ENCODE measurements around the gene TGFBR1.
"Not testable (repeated sequence)": the region's sequence is repeated elsewhere in the genome, so short reads cannot be mapped to it uniquely, and the experiment has no call there.

TGFBR1 gene

GRCh38 chr9:99182356-99182755 is 77.4 kb downstream of the TGFBR1 start:
- FAIRE-seq, result no peak
- DNase-seq (ENCODE audit: extremely low spot score, insufficient read length, low read depth), result no peak

GRCh38 chr9:99183616-99184015 is 78.7 kb downstream of the TGFBR1 start:
- DNase-seq (ENCODE audit: extremely low spot score, insufficient read length, low read depth), result no peak
- FAIRE-seq, result no peak

GRCh38 chr9:99184110-99184474 is 79.2 kb downstream of the TGFBR1 start:
- FAIRE-seq, result no peak

GRCh38 chr9:99184475-99185347 is 79.8 kb downstream of the TGFBR1 start:
- peak; percentile 93 for FAIRE-seq
- DNase-seq (ENCODE audit: extremely low spot score, insufficient read length, low read depth), result peak; percentile 62

More at GRCh38 chr9:99184110-99184474, 79.2 kb downstream of the TGFBR1 start:
- DNase-seq (ENCODE audit: extremely low spot score, insufficient read length, low read depth), result no peak

GRCh38 chr9:99185348-99185632 is 80.4 kb downstream of the TGFBR1 start:
- no peak for DNase-seq (ENCODE audit: extremely low spot score, insufficient read length, low read depth)
- FAIRE-seq, result no peak

DNA sequence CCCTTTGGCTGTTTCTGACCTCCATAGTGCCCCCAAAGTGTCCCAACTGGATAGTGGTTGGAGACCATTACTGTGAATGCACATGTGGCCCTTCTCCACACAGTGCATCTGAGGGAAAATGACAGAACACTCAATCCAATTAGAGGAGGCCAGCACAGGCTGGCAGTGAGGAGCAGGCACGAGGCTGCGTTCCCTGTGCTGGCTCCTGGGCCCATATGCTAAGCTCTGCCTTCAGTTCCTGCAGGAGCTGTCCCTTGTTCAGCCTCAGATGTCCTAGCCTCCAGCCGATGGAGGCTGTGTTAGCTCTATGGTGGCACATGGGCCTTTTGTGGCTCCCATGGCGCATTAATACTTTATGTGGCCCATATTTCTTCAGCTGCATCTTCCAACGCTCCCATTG is 81.0 kb downstream of the TGFBR1 start:
- DNase-seq (ENCODE audit: extremely low spot score, insufficient read length, low read depth) (no peak), FAIRE-seq (no peak)

GRCh38 chr9:99187311-99187710 is 82.4 kb downstream of the TGFBR1 start:
- no peak for DNase-seq (ENCODE audit: extremely low spot score, insufficient read length, low read depth)
- FAIRE-seq, result peak; percentile 53

DNA sequence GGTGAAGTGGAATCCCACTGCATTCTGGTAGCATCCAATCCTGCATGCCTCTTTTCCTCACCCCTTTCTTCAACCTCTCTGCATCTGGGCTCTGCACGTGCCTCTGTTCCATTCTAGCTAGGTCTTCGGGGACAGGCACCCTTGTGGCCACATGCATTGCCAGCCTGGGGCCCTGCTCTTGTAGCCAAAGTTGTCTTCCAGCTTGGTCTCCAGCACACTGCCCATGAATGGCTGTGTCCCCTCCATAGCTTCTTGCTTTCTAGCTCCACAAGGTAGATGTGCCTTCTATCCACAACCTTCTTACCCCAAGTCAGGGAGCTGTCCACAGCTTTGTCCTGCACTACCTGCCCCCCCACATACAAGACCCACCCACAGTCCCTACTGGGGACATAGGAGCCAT is 84.3 kb downstream of the TGFBR1 start:
- DNase-seq (ENCODE audit: extremely low spot score, insufficient read length, low read depth), result no peak
- FAIRE-seq, result no peak

GRCh38 chr9:99189887-99190596 is 85.1 kb downstream of the TGFBR1 start:
- FAIRE-seq, result no peak
- no peak for DNase-seq (ENCODE audit: extremely low spot score, insufficient read length, low read depth)

DNA sequence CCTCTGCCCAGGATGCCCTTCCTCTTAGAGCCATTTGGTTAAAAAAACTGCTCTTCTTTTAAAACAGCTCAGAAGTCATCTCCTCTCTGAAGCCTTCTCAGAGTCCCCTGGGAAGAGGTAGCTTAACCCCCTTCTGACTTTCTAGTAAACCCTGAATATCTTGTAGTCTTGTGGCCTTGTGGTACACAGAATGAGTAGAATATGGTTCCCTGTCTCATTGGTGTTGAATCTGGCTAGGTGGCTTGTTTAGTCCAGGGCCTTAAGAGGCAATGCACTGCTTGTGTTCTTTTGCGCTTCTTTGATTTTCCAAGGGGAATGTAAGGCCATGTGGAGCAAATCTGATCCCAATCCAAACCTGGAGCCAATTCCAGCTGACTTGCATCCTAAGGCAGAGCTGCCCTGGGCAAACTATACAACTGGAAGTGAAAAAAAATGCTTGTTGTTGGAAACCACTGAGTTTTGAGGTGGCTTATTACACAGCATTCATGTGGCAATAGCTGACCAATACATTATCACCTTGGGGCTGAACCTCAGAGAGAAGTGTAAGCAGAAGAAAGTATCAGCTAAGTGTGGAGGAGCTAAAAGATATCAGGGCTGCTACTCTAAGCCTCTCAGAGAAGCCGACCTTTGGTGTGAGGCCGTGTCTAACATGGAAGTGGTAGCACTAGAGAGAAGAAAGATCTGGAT is 85.8 kb downstream of the TGFBR1 start:
- FAIRE-seq, result no peak

GRCh38 chr9:99192786-99193465 is 88.0 kb downstream of the TGFBR1 start:
- FAIRE-seq, result no peak
- DNase-seq (ENCODE audit: extremely low spot score, insufficient read length, low read depth), result no peak

More for the DNA sequence above, 85.8 kb downstream of the TGFBR1 start:
- no peak for DNase-seq (ENCODE audit: extremely low spot score, insufficient read length, low read depth)

DNA sequence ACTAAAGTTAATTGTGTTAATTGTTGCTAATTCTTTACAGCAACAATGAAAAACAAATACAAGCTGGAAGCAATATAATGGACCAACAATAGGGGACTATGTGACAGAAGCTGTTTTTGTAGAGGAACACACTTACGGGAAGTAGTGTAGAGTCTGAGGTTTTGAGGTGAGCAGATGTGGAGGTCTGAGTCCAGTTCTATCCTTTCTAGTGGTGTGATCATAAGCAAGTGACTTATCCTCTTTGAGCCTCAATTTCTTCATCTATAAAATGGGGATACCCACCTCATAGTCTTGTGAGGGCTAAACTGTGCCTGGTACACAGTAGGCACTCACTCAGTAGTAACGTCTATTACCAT is 88.5 kb downstream of the TGFBR1 start:
- DNase-seq (ENCODE audit: extremely low spot score, insufficient read length, low read depth) (no peak), FAIRE-seq (no peak)

DNA sequence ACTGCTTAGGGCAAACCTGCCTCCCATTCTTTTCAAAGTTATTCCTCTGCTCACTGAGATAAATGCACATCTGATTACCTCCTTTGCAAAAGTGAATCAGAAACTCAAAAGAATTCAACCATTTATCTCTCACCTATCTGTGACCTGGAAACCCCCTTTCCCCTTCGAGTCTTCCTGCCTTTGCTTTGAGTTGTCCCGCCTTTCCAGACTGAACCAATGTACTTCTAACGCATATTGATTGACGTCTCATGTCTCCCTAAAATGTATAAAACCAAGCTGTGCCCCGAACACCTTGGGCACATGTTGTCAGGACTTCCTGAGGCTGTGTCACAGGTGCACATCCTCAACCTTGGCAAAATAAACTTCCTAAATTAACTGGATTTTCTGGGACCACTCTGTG is 91.6 kb downstream of the TGFBR1 start:
- DNase-seq (ENCODE audit: extremely low spot score, insufficient read length, low read depth), result not testable (repeated sequence)
- FAIRE-seq, result peak; percentile 76

GRCh38 chr9:99197124-99197630 is 92.3 kb downstream of the TGFBR1 start:
- FAIRE-seq (no peak), DNase-seq (ENCODE audit: extremely low spot score, insufficient read length, low read depth) (no peak)

DNA sequence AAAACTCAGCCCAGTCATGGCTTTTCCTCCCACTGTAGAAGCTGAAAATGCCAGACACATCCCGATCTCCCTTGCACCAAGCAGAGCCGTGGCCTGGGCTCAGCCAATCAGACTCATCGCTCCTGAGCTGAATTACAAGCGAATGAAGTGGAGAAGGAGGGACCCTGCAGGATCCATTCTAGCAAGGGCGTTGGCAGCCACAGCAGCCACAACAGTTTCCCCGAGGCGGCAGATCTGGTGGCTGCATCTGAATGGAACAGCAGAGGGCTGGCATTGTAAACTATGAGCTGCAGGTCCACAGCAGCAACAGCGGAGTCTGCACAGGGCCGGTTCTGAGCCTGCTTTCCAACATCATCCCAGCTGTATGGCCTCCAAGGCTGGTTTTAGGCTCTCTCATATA is 93.1 kb downstream of the TGFBR1 start:
- DNase-seq (ENCODE audit: extremely low spot score, insufficient read length, low read depth) (no peak), FAIRE-seq (no peak)

DNA sequence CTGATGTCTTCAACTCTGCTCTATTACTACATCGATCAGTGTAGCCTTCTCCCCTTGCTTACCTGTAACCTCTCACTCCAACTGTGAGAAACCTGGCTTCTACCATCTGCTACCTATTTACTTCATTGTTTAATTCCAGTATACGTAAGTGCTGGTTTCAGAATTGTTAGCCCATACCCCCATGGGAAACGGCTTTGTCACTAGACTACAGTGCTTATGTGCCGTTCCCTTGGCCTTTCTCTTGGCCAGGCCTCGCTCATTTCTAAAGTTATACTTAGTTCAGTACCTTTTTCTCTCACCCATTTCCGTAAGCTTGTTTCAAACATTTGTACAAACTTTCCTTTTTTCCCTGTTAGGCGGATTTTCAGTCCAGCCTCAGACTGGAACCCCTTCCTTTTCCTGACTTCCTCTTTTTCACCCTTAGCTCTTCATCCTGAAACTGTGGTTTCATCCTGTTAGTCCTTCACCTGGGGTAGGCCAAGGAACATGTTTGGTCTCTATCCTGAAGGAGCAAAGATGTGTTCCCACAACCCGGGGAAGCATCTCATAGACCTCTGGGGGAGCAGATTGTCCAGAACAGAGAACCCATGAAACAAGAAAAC is 95.1 kb downstream of the TGFBR1 start:
- FAIRE-seq (peak; percentile 75), DNase-seq (ENCODE audit: extremely low spot score, insufficient read length, low read depth) (no peak)

DNA sequence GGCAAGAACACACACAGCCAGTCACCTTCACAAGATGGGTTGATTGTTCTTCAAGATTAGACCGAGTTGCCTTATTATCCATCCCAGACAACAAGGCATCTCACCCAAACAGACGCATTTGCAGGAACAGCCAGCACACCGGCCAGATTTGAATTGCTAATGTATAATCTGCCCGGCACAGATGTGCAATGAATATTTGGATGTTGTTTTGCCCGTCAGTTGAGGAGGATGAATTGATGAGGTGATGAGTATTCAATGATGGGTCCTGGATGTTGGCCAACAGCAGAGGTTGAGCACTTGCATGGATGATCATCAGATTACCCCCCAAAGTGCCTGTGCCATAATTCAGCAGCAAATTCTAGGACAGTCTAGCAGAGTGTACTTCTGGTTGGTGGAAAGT is 96.7 kb downstream of the TGFBR1 start:
- FAIRE-seq (no peak), DNase-seq (ENCODE audit: extremely low spot score, insufficient read length, low read depth) (no peak)

Data from GM18507 (cell line).